CD14-positive monocyte (primary cell): ENCODE data around the gene TMEM30A. TPM values are rescaled to one million over a fixed set of nuclear protein-coding genes. Genes with fewer than 3 reads are reported as not detected.

Source experiments
- DNase-seq, 3 donors: peaks; one replicate each; pipeline ENCODE4 v3.0.0-alpha.2; 2011 to 2022
- H2AFZ ChIP-seq: 2 replicates; pipeline ENCODE4 v1.6.0; 2012; ENCODE audit warnings: mild to moderate bottlenecking, low read depth, low read length, inconsistent platforms; ENCODE audit not compliant: insufficient read depth, poor library complexity, severe bottlenecking
- H3K27ac ChIP-seq, 2 donors: 1 replicate in 1 of 2; 2 replicates in 1 of 2; pipeline ENCODE4 v1.5.1; 2012 to 2013; ENCODE audit warnings: low read length in 2 of 2, control low read depth in 1 of 2, inconsistent platforms in 1 of 2, low read depth in 1 of 2, mild to moderate bottlenecking in 1 of 2
- H3K27me3 ChIP-seq, 2 donors: one replicate each; pipeline versions ENCODE4 v1.6.0 to v1.6.1; 2011 to 2013; ENCODE audit warnings: low read length in 2 of 2; ENCODE audit not compliant: control insufficient read depth in 2 of 2, insufficient read depth in 2 of 2
- H3K36me3 ChIP-seq, 2 donors: replicated peaks in 1 of 2; 1 replicate in 1 of 2; 2 replicates in 1 of 2; pipeline versions ENCODE4 v1.5.1 to v1.6.1; 2012 to 2013; ENCODE audit warnings: low read length in 2 of 2, control low read depth in 1 of 2, inconsistent platforms in 1 of 2, mild to moderate bottlenecking in 1 of 2; ENCODE audit not compliant: insufficient read depth in 2 of 2, control insufficient read depth in 1 of 2
- H3K4me1 ChIP-seq, 2 donors: 1 replicate in 1 of 2; 2 replicates in 1 of 2; pipeline versions ENCODE4 v1.5.1 to v1.6.1; 2012 to 2013; ENCODE audit warnings: low read length in 2 of 2, control low read depth in 1 of 2, inconsistent platforms in 1 of 2, mild to moderate bottlenecking in 1 of 2, moderate library complexity in 1 of 2; ENCODE audit not compliant: insufficient read depth in 2 of 2, control insufficient read depth in 1 of 2
- H3K4me2 ChIP-seq: replicated peaks from 2 replicates; pipeline ENCODE3; 2012; ENCODE audit warnings: low read length, moderate library complexity, mild to moderate bottlenecking; ENCODE audit not compliant: poor library complexity, severe bottlenecking; ENCODE audit errors: extremely low read depth
- H3K4me3 ChIP-seq, 3 experiments: fragments of 200-600 bp in 1 of 3; sonication (generic) in 1 of 3; replicated peaks in 1 of 3; 1 replicate in 2 of 3; 2 replicates in 1 of 3; pipeline ENCODE4 v1.5.1; 2011 to 2013; ENCODE audit warnings: low read length in 3 of 3, mild to moderate bottlenecking in 3 of 3, control low read depth in 2 of 3, low read depth in 2 of 3, inconsistent platforms in 1 of 3, moderate library complexity in 1 of 3
- H3K79me2 ChIP-seq: 2 replicates; pipeline ENCODE4 v1.6.0; 2012; ENCODE audit warnings: mild to moderate bottlenecking, control low read depth, inconsistent platforms, low read length, moderate library complexity; ENCODE audit not compliant: insufficient read depth
- H3K9ac ChIP-seq: 2 replicates; pipeline ENCODE4 v1.6.0; 2017; ENCODE audit warnings: low read length, mild to moderate bottlenecking; ENCODE audit not compliant: insufficient read depth, poor library complexity, severe bottlenecking
- H3K9me3 ChIP-seq, 2 donors: replicated peaks in 1 of 2; 1 replicate in 1 of 2; 2 replicates in 1 of 2; pipeline versions ENCODE4 v1.5.1 to v1.6.1; 2012 to 2013; ENCODE audit warnings: low read length in 2 of 2, control low read depth in 1 of 2; ENCODE audit not compliant: control insufficient read depth in 1 of 2, insufficient read depth in 1 of 2
- H4K20me1 ChIP-seq: 2 replicates; pipeline ENCODE4 v1.6.0; 2012; ENCODE audit warnings: mild to moderate bottlenecking, low read length, control low read depth, moderate library complexity; ENCODE audit not compliant: insufficient read depth
- H3K27ac Mint-ChIP-seq, 7 donors: one replicate each; pipeline ENCODE4 v1.8.0; 2020; ENCODE audit warnings: mild to moderate bottlenecking in 7 of 7, mixed read lengths in 7 of 7, moderate library complexity in 6 of 7, inconsistent platforms in 2 of 7
- H3K27me3 Mint-ChIP-seq, 3 donors: one replicate each; pipeline ENCODE4 v1.8.0; 2021 to 2022; ENCODE audit warnings: low read depth in 3 of 3, mild to moderate bottlenecking in 3 of 3, mixed read lengths in 3 of 3, moderate library complexity in 3 of 3, inconsistent platforms in 1 of 3
- H3K36me3 Mint-ChIP-seq, 2 donors: one replicate each; pipeline ENCODE4 v1.8.0; 2020; ENCODE audit warnings: mixed read lengths in 2 of 2, inconsistent platforms in 1 of 2, mild to moderate bottlenecking in 1 of 2
- H3K4me1 Mint-ChIP-seq: one replicate; pipeline ENCODE4 v1.8.0; 2020; ENCODE audit warnings: mild to moderate bottlenecking, mixed read lengths
- H3K4me3 Mint-ChIP-seq, 2 donors: one replicate each; pipeline ENCODE4 v1.8.0; 2020; ENCODE audit warnings: mild to moderate bottlenecking in 2 of 2, mixed read lengths in 2 of 2, moderate library complexity in 1 of 2
- H3K9me3 Mint-ChIP-seq, 7 donors: one replicate each; pipeline ENCODE4 v1.8.0; 2020 to 2022; ENCODE audit warnings: mixed read lengths in 7 of 7, mild to moderate bottlenecking in 6 of 7, moderate library complexity in 6 of 7, inconsistent platforms in 2 of 7
- WGBS: methylation state at CpG from one replicate; pipeline ENCODE4 v1.1.5; 2013; ENCODE audit warnings: missing lambda C conversion rate; ENCODE audit not compliant: insufficient coverage; 5-methylcytosine and 5-hydroxymethylcytosine counted together
- intact Hi-C, 2 donors: fragments of 100-400 bp; cut with micrococcal nuclease; formaldehyde crosslinking; loops; one replicate each; pipeline versions ENCODE4 v1.15.0 to v1.15.1; 2023
- polyA plus RNA-seq, 3 donors: library from polyadenylated mRNA; depleted of rRNA in 1 of 3; unstranded in 2 of 3; stranded (reverse) in 1 of 3; fragments of 300-500 nt in 2 of 3; fragments of >200 nt in 1 of 3; fragmentation: Illumina TruSeq in 2 of 3; gene quantifications; 1 replicate in 2 of 3; 2 replicates in 1 of 3; pipeline ENCODE4 v1.2.3, GENCODE V29; 2012 to 2021
- TF ChIP-seq, protein P1 (sequence below): fragments of 200-600 bp; IDR thresholded peaks from one replicate; pipeline ENCODE4 v1.8.0; 2022; ENCODE audit warnings: antibody characterized with exemption, mild to moderate bottlenecking

TMEM30A gene
- polyA plus RNA-seq, 3 donors, result 12.2 to 101 (median 70.6) TPM

DNA sequence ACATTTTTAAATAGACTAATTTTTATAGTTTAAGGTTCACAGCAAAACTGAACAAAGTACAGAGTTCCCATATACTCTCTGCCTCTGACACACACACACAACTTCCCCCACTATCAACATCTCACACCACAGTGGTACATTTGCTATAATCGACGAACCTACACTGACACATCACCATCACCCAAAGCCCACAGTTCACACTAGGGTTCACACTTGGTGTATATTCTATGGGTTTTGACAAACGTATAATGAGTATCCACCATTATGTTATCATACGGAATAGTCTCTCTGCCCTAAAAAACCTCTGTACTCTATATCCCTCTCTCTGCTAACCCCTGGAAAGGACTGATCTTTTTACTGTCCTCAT lies 15.6 kb downstream of the TMEM30A start:
- Mint-ChIP-seq H3K4me1 (peaks cover 29% of the 10 kb centered on the region), H3K9me3 (no peaks in the 10 kb centered on the region), H3K4me3 (no peak overlapping the region), H3K27ac (peak overlapping the region in 3 of 7 donors; percentile 11 to 37 (median 15)), H3K27me3 (no peaks in the 10 kb centered on the region), H3K36me3 (peaks cover 6 to 28% of the 10 kb centered on the region in 2 donors)
- TF ChIP-seq, protein P1, sequence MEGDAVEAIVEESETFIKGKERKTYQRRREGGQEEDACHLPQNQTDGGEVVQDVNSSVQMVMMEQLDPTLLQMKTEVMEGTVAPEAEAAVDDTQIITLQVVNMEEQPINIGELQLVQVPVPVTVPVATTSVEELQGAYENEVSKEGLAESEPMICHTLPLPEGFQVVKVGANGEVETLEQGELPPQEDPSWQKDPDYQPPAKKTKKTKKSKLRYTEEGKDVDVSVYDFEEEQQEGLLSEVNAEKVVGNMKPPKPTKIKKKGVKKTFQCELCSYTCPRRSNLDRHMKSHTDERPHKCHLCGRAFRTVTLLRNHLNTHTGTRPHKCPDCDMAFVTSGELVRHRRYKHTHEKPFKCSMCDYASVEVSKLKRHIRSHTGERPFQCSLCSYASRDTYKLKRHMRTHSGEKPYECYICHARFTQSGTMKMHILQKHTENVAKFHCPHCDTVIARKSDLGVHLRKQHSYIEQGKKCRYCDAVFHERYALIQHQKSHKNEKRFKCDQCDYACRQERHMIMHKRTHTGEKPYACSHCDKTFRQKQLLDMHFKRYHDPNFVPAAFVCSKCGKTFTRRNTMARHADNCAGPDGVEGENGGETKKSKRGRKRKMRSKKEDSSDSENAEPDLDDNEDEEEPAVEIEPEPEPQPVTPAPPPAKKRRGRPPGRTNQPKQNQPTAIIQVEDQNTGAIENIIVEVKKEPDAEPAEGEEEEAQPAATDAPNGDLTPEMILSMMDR, result no peak
- Histone ChIP-seq H2AFZ (no peak overlapping the region), H3K4me1 (peaks cover 23 to 26% of the 10 kb centered on the region in 2 donors), H3K9me3 (no peaks in the 10 kb centered on the region), H3K4me3 (no peak overlapping the region), H4K20me1 (peaks cover 58% of the 10 kb centered on the region), H3K4me2 (no peak overlapping the region), H3K79me2 (peaks cover 92% of the 10 kb centered on the region), H3K9ac (no peak overlapping the region), H3K27me3 (no peaks in the 10 kb centered on the region), H3K27ac (no peak overlapping the region), H3K36me3 (peaks cover 6 to 31% of the 10 kb centered on the region in 2 donors)
- intact Hi-C loops, result loop anchor here (5.0 kb wide), 1 partner anchor 258 kb away; no protein-coding TSS in a partner anchor
- WGBS, result no CpG with 5 or more reads among the region's 4 CpGs
- DNase-seq, result no peak

DNA sequence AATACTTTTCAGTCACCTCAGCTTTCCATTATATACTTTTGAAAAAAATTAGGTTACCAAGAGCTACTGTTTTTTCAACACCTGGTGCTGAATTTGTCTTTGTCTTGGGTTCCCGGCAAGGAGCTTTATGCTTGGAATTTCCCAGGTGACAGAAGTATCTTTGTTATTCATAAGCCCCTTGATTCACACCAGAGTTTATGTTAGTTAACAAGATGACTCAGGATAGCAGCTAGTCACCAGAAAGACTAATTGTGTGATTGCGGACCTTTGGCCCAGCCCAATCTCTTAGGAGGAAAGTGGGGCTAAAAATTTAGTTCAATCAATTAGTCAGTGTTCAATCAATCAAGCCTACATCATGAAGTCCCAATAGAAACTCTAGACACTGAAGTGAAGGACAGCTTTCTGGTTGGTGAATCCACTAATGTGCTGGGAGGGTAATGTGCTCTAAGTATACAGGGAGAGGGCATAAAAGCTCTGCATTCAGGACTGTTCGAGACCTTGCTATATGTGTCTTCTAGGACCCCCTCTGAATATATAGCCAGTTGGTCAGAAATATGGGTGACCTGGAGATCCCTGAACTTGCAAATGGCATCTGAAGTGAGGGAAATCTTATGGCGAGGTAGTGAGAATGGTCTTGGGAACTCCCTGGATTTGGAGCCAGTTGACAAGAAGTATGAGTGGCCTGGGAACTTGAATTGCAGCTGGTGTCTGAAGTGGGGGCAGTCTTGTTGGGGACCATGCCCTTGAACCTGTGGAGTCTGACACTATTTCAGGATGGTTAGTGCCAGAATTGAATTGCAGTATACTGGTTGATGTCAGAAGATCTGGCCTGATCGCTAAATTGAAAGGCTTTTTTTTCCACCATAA lies 16.2 kb downstream of the TMEM30A start:
- intact Hi-C loops, result loop anchor here (5.0 kb wide), 1 partner anchor 259 kb away; no protein-coding TSS in a partner anchor
- peak overlapping the region in 1 of 2 donors; percentile 39 for H3K27ac ChIP-seq
- no peak overlapping the region for H2AFZ ChIP-seq
- Mint-ChIP-seq H3K27ac (peak overlapping the region in 4 of 7 donors; percentile 23 to 44 (median 37)), H3K36me3 (peaks cover 10 to 32% of the 10 kb centered on the region in 2 donors), H3K4me1 (peaks cover 24% of the 10 kb centered on the region), H3K27me3 (no peaks in the 10 kb centered on the region), H3K4me3 (no peak overlapping the region), H3K9me3 (no peaks in the 10 kb centered on the region)
- H3K4me3 ChIP-seq, result no peak overlapping the region
- TF ChIP-seq, protein P1, result no peak
- WGBS, result 100% methylated on average over 2 of the region's 5 CpGs
- no peak overlapping the region for H3K9ac ChIP-seq
- peaks cover 13 to 37% of the 10 kb centered on the region in 2 donors for H3K36me3 ChIP-seq
- no peaks in the 10 kb centered on the region for H3K27me3 ChIP-seq
- peaks cover 63% of the 10 kb centered on the region for H4K20me1 ChIP-seq
- H3K79me2 ChIP-seq, result peaks cover 92% of the 10 kb centered on the region
- H3K9me3 ChIP-seq, result no peaks in the 10 kb centered on the region
- H3K4me2 ChIP-seq, result no peak overlapping the region
- DNase-seq, result peak in 1 of 3 donors; percentile 57
- H3K4me1 ChIP-seq, result peaks cover 18 to 20% of the 10 kb centered on the region in 2 donors
